GM21825 (cell line): ENCODE results near the gene SPAG4.

Source experiments
- ATAC-seq: cut with Tn5 transposase; IDR thresholded peaks from one replicate; pipeline ENCODE4 v1.9.1; 2021; ENCODE audit warnings: mild to moderate bottlenecking, moderate library complexity; ENCODE audit not compliant: unreplicated experiment

SPAG4 gene

DNA sequence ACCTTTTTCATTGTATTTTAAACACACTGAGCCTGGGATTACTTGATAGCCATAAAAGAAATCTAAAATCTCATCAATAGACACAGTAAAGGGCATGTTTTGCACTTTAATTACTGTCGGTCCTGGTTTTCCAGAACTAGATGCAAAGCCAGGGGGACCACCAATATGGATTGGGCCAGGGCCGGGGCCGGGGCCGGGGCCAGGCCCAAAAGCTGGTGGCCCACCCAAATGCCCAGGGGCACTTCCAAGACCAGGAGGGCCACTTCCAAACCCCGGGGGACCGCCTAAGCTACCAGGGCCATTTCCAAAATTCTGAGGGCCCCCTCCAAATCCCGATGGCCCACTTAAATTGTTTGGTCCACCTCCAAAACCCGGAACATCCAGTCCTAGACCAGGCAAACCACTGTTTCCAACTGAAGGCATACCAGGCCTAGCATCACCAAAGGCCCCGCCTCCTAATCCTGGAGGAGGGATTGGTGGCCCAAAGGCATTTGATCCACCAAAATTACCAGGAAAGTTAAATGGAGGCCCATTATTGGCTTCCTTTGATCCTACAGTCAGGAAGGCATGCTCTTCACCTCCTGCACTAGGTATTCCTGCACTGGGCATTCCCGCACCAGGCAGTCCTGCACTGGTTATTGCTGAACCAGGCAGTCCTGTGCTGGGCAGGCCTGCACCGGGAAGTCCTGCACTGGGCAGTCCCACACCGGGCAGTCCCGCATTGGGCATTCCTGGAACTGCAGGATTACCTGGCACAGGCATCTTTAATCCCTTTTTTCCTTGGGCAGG, 37.2 kb downstream of the SPAG4 start:
- ATAC-seq = no peak

DNA sequence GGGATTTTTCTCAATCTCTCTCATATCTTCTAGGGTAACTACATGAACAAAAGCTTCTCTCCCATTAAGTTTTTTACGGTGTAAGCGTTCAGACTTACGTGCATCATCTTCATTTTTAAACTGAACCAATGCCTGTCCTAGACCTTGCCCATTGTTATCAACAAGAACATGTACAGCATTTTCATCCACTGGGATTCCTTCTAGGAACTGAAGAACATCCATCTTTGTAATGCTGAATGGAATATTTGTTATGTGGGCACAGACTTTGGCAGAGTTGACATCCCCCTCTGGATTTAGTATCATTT, 37.8 kb downstream of the SPAG4 start:
- ATAC-seq = no peak

DNA sequence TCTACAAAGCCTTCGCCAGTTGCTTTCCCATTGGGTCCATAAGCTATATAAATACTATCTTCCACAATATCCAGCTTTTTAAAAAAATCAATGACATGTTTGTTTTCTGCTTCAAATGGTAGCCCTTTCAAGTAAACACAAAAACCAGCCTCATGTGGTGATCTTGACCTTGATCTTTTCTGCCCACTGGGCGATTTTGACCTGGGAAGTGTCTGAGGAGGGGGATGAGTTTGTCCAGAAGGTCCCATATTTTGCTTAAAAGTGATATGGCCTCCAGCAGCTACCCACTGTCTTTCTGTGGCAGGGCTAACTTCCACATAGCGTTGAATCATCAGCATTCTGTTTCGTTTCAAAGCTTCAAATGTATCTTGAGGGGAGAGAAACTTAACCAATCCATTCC, 38.3 kb downstream of the SPAG4 start:
- no peak for ATAC-seq

DNA sequence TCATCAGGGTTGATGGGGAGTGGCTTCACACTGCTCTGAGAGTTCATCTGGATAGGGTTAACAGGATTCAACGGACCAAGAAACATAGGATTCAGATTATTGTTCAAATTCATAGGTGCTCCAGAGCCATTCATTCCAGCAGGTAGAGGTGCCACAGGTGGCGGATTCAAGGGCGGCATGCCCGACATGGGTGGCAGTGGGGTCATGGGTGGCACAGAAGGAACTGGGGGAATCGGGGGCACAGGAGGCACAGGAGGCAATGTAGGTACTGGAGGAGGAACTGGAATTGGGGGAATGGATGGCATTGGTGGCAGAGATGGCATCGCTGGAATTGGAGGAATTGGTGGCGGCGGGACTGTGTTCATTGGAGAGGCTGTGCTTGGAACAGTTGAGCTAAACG, 38.8 kb downstream of the SPAG4 start:
- ATAC-seq = no peak

DNA sequence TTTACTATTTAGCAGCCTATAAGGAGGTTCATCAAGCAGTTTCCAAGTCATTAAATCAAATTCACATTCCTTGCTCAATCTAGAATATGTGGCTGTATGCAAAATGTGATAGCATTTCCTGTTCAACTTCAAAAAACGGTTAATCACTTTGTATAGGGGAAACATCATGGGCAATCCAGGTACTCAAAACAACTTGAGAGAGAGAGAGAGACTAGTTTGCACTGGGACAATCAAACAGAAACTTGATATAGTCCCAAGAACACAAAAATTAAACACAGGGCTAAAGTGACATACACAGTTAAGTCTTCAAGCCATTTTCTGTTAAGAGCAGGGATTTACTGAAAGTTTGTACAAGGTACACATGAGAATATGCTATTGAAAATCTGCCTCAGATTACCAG, 41.6 kb downstream of the SPAG4 start:
- ATAC-seq = no peak

DNA sequence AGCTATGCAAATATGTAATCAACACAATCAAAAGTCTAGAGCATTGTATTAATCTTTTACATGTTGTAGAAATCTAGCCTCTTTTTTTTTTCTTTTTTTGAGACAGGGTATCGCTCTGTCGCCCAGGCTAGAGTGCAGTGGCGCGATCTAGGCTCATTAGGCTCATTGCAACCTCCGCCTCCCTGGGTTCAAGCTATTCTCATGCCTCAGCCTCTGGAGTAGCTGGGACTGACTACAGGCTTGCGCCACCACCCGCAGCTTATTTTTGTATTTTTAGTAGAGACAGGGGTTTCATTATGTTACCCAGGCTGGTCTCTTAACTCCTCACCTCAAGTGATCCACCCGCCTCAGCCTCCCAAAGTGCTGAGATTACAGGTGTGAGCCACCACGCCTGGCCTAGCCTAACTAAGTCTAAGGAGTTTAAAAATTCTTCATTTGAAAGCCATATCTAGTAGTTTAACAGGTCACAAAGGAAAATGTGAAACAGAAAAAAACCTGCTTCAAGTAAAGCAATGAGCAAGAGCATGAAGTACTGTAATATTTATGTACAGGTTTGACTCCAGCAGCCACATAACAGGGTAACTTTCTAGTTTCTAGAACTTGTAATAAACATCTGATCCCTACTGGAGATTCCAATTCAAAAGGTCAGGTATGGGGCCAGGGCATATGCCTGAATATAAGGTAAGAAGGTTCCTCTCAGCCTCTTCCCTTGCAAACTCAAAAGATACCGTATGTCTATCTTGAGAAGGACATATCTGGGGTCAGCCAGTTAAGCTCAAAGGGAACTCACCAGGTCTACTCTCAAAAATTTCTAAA, 44.7 kb downstream of the SPAG4 start:
- ATAC-seq = no peak

DNA sequence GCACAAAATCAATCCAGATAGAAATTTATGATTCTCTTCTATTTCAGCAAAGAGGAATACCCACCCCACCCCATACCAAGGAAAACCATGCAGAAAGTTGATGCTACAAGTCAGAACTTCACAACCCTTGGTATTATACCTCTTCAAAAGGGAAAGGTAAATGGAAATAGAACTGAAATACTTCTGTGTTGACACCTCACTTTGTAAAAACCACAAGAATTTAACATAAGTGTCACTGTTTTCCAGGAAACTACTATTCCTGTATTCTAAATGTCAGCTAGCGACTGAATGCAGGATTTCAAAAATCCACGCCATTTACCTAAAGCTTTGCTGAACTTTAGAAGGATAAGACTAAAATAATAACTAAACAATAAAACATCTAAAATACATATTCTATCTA, 45.4 kb downstream of the SPAG4 start:
- ATAC-seq = no peak

DNA sequence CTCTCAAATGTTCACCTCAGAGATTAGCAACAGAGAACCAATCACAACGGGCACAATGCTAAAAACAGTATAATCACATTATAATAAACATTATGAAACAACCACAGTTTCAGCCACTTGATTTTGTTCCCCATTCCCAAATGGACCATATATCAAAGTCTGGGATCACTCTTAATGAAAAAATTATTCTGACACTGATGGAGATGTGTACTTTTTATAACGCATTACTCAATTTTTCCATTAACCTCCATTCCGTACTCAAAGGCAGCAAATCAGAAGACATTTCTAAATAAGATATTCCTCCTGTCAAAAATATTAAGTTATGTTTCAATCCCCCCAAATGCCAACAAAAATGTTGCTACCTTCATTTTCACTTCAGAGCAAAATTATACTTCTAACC, 46.3 kb downstream of the SPAG4 start:
- no peak for ATAC-seq

DNA sequence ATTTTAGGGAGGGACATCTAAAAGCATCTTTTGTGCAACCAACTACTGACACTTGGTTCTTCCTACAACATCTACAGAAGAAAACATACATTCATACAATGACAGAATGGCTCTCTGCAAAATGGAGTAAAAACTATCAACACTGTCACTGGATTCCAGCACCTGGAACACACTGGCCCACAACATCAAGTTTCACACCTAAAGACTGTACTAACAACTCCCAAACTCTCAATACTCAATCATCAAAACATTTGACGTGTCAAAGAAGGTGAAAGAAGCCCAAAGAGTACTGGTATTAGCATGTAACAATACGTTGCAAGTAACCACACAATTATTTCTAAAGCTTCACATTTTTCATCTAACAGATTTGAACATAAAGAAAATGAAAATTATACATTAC, 46.9 kb downstream of the SPAG4 start:
- no peak for ATAC-seq

DNA sequence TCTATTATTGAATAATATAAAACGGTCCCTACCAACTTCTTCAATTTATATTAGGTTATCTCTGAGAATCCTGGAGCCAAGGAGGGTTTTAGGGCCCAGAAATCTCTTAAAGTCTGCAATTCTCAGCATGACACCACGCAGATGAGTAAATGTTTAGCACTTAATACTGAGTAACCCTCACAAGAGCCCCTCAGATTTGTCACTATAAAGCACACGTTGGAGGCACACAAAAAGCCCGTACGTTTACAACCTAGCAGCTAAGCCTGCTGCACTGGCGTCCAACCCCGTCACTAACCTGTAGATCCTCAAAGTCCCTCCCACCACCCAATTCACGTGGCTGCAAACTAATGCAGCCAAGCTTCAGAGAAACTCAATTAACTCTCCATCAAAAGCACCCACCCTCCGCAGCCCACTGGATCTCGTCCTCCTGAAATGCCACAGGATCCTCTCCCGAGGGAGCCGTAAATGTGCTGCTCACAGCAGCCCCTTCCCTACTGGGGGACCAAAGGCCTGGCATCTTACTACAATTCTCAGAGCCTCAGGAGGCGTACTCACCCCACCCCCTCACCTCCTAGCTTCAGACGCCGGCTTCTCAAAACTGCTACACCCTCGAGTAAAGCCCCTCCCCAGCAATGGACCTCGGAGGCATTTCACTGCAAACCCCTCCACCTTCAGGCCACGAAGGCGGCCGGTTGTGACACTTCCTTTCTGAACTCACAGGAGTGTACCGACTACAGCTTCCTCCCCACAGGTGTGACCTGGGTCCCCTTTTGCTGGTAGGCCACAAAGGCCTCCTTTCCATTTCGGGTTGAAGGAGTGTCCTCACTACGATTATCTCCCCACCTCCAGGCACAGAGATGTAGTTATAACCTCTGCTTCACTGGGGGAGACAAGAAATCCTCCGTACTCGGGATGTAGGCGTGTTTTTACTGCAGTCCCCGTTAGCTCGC, 48.2 kb downstream of the SPAG4 start:
- ATAC-seq = peak; percentile 26

DNA sequence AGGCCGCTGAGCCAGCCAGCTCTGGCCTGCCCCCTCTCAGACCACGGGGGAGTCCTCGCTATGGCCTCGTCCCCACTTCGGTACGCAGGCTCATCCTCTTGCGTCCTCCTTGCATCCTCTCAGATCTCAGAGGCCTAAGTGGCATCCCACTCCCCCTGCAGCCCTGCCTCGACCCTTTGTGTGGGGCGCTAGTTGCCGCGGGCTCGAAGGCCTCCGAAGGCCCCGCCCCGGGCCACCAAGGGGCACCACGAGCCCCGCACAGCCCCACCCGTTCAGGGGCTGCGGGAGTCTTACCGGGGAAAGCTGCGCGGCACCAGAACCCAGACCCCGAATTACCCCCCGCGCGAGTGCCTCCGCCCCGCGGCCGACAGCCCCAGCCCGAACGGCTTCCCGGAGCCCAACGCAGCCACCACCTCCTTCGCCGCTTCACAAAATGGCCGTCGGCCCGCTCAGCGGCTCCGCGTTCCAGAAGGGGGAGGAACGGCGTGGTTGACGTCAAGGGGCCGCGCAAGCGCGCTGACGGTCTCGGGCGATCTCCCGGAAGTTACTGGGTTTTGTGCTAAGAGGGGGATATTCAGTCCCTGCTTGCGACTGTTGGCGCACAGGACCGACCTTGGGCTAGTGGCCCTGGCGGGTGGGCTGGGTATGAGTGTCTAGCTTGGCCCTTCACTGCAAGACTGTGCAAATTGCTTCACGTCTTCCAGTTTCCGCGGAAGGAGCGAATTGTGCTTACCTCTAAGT, 49.0 kb downstream of the SPAG4 start, which contains the start of the genes CPNE1 and RBM12:
TSS of gene CPNE1 (minus strand) at position 435 of the 741 bp plus-strand sequence. CDS start 31,977 bp downstream, outside the sequence.
TSS of gene RBM12 (minus strand) at position 435 of the 741 bp plus-strand sequence. CDS start 9,578 bp downstream, outside the sequence.
- ATAC-seq = peak; percentile 73

DNA sequence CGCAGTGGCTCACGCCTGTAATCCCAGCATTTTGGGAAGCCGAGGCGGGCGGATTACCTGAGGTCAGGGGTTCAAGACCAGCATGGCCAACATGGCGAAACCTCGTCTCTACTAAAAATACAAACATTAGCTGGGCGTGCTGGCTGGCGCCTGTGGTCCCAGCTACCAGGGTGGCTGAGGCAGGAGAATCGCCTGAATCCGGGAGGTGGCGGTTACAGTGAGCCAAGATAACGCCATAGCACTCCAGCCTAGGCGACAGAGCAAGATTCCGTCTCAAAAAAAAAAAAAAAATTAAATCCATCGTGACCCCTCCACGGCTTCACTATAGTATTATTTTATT, 50.3 kb downstream of the SPAG4 start:
- ATAC-seq = no peak

DNA sequence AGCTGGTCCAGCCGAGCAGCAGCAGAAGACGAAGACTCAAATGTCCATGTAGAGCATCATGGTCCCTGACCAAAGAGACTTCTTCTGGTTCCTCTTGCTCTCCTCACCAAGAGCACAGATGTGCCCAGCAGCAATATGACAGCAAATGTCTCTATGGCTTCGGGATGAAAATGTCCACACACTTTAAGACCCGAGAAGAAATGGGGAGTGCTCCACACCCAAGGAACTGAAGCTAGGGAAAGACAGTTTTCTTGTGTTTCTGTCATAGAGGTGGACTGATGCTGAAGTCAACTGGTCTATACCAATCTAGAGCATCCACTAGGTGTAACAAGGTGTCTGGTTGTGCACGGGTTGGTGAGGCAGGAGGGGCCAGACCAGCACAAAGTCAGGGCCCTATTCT, 53.6 kb downstream of the SPAG4 start:
- no peak for ATAC-seq

DNA sequence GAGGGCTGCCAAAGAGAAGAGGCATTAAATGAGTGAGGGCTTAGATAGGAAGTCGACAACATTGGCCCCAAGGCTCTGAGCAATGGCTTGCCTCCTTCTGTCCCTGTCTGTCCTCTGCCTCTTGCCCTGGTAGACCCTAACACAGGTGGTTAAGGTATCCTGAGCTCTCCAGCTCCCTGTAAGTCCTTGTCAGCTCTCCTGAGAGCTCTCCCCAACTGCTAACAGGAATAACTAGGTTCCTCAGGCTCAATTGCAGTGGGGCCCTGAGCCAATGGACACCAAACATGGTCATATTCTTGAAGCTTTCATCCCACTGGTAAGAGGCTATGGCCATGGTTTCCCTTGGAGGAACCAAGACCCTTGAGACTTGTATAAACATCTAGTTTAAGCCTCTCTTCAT, 54.1 kb downstream of the SPAG4 start:
- ATAC-seq = no peak
